HG02981 (cell line): ENCODE measurements around the gene STEAP2.
A peak's percentile ranks its signal among the peaks of the same experiment; 100 is the strongest.
"Not testable (repeated sequence)": the region's sequence is repeated elsewhere in the genome, so short reads cannot be mapped to it uniquely, and the experiment has no call there.

Experiments
- ATAC-seq: cut with Tn5 transposase; IDR thresholded peaks from one replicate; pipeline ENCODE4 v1.9.1; 2021; ENCODE audit warnings: mild to moderate bottlenecking, moderate library complexity; ENCODE audit not compliant: unreplicated experiment

Gene STEAP2

GRCh38 chr7:90232430-90232829, 20.9 kb downstream of the STEAP2 start:
- ATAC-seq = no peak

GRCh38 chr7:90233569-90233968, 22.0 kb downstream of the STEAP2 start:
- no peak for ATAC-seq

- ATAC-seq = no peak
These were observed 25.3 kb downstream of the STEAP2 start for GRCh38 chr7:90236721-90237289.

- no peak for ATAC-seq
These were observed 26.5 kb downstream of the STEAP2 start for GRCh38 chr7:90238022-90238421.

- no peak for ATAC-seq
These were observed 27.0 kb downstream of the STEAP2 start for GRCh38 chr7:90238583-90238982.

- no peak for ATAC-seq
These were observed 27.5 kb downstream of the STEAP2 start for GRCh38 chr7:90239050-90239449.

- no peak for ATAC-seq
These were observed 28.2 kb downstream of the STEAP2 start for GRCh38 chr7:90239625-90240228.

- ATAC-seq = no peak
These were observed 31.0 kb downstream of the STEAP2 start for GRCh38 chr7:90242369-90243168.

GRCh38 chr7:90243556-90243955, 32.0 kb downstream of the STEAP2 start:
- ATAC-seq = no peak

GRCh38 chr7:90244565-90244908, 33.0 kb downstream of the STEAP2 start:
- no peak for ATAC-seq

- peak; percentile 87 for ATAC-seq
These were observed 33.6 kb downstream of the STEAP2 start, which contains the start of gene CFAP69 for GRCh38 chr7:90244909-90245851. TSS of gene CFAP69 (plus strand) at chr7:90245174. CDS start at chr7:90245425, 251 bp downstream.

GRCh38 chr7:90246171-90246570, 34.6 kb downstream of the STEAP2 start:
- no peak for ATAC-seq

- no peak for ATAC-seq
These were observed 37.2 kb downstream of the STEAP2 start for GRCh38 chr7:90248706-90249105.

GRCh38 chr7:90250601-90251303, 39.2 kb downstream of the STEAP2 start:
- ATAC-seq = no peak

- ATAC-seq = no peak
These were observed 39.7 kb downstream of the STEAP2 start for GRCh38 chr7:90251304-90251635.

GRCh38 chr7:90256011-90256410, 44.5 kb downstream of the STEAP2 start:
- ATAC-seq = not testable (repeated sequence)

- ATAC-seq = no peak
These were observed 45.2 kb downstream of the STEAP2 start for GRCh38 chr7:90256778-90257177.

- ATAC-seq = no peak
These were observed 49.9 kb downstream of the STEAP2 start for GRCh38 chr7:90261441-90261840.

GRCh38 chr7:90262438-90262837, 50.9 kb downstream of the STEAP2 start:
- peak; percentile 91 for ATAC-seq

- ATAC-seq = no peak
These were observed 55.3 kb downstream of the STEAP2 start for GRCh38 chr7:90266808-90267207.
